MCF 10A (cell line): Measurements from ENCODE around the gene DYNLT5. TPM values are rescaled to one million over a fixed set of nuclear protein-coding genes. Genes with fewer than 3 reads are reported as not detected.
"Not testable (repeated sequence)": the region's sequence is repeated elsewhere in the genome, so short reads cannot be mapped to it uniquely, and the experiment has no call there.

Experiments used
- BruUV-seq: library from RNA; stranded (reverse); fragments of 400-500 nt; replicated peaks from 2 replicates; lab custom pipeline; 2021; lab: Mats Ljungman, UMichigan
- CTCF ChIA-PET: fragments of 300-600 bp; sonication (Branson Sonifier 250); formaldehyde crosslinking; extraction: SDS; loops from one replicate; lab custom pipeline; 2021; ENCODE audit warnings: antibody characterized with exemption, inconsistent platforms; lab: Yijun Ruan, JAX
- POLR2A ChIA-PET: fragments of 300-600, 350-650 bp; sonication (Branson Sonifier 250); formaldehyde crosslinking; extraction: SDS; loops from one replicate; lab custom pipeline; 2020; ENCODE audit warnings: antibody characterized with exemption, inconsistent platforms; lab: Yijun Ruan, JAX
- DNase-seq: peaks from one replicate; pipeline ENCODE4 v3.0.0-alpha.2; 2018; ENCODE audit not compliant: unreplicated experiment
- H3K27ac Mint-ChIP-seq: one replicate; pipeline ENCODE4 v1.8.0; 2022; ENCODE audit warnings: mild to moderate bottlenecking, low read depth, mixed read lengths; ENCODE audit not compliant: unreplicated experiment
- H3K27me3 Mint-ChIP-seq: one replicate; pipeline ENCODE4 v1.8.0; 2022; ENCODE audit warnings: mixed read lengths; ENCODE audit not compliant: insufficient read depth, unreplicated experiment
- H3K36me3 Mint-ChIP-seq: one replicate; pipeline ENCODE4 v1.8.0; 2022; ENCODE audit warnings: mild to moderate bottlenecking, moderate library complexity, mixed read lengths; ENCODE audit not compliant: insufficient read depth, unreplicated experiment
- H3K4me1 Mint-ChIP-seq: one replicate; pipeline ENCODE4 v1.8.0; 2022; ENCODE audit warnings: mixed read lengths; ENCODE audit not compliant: insufficient read depth, unreplicated experiment
- H3K4me3 Mint-ChIP-seq: one replicate; pipeline ENCODE4 v1.8.0; 2022; ENCODE audit warnings: mild to moderate bottlenecking, moderate library complexity, mixed read lengths; ENCODE audit not compliant: unreplicated experiment
- H3K9me3 Mint-ChIP-seq: one replicate; pipeline ENCODE4 v1.8.0; 2022; ENCODE audit warnings: mixed read lengths; ENCODE audit not compliant: unreplicated experiment
- intact Hi-C: fragments of 100-400 bp; cut with micrococcal nuclease; formaldehyde crosslinking; loops from 2 replicates; pipeline ENCODE4 v1.14.1; 2022
- total RNA-seq: library from RNA; stranded (reverse); gene quantifications from 2 replicates; pipeline ENCODE4 v1.2.3, GENCODE V29; 2022
- TF ChIP-seq, protein P1 (sequence below): fragments of 200-600 bp; IDR thresholded peaks from one replicate; pipeline ENCODE4 v1.8.0; 2022; ENCODE audit warnings: antibody characterized with exemption, mild to moderate bottlenecking; ENCODE audit not compliant: unreplicated experiment

The DYNLT5 gene
- total RNA-seq, 1 experiment from 2014 or later: not detected

DNA sequence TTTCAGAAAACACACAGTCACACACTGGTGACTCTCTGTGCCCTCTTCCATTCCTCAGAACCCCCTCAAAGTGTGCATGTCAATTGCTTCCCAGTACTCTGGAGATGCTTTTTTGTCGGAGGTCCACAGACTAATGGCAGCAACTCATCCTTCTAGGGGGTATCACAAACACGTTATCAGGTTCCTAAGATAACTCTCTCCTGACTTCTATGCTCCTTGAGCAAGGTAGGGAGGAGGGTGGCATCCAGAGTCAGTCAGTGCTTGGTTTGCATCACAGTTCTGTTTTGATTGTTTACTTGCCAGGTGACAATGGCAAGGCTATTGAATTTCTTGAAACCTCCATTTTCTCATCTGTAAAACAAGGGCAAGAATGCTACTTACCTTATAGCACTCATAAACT lies 39.4 kb upstream of the DYNLT5 start:
- Mint-ChIP-seq H3K4me1 (no peaks in the 10 kb centered on the region), H3K9me3 (no peaks in the 10 kb centered on the region), H3K36me3 (no peaks in the 10 kb centered on the region), H3K27ac (no peak overlapping the region), H3K27me3 (no peaks in the 10 kb centered on the region), H3K4me3 (no peak overlapping the region)
- TF ChIP-seq, protein P1, sequence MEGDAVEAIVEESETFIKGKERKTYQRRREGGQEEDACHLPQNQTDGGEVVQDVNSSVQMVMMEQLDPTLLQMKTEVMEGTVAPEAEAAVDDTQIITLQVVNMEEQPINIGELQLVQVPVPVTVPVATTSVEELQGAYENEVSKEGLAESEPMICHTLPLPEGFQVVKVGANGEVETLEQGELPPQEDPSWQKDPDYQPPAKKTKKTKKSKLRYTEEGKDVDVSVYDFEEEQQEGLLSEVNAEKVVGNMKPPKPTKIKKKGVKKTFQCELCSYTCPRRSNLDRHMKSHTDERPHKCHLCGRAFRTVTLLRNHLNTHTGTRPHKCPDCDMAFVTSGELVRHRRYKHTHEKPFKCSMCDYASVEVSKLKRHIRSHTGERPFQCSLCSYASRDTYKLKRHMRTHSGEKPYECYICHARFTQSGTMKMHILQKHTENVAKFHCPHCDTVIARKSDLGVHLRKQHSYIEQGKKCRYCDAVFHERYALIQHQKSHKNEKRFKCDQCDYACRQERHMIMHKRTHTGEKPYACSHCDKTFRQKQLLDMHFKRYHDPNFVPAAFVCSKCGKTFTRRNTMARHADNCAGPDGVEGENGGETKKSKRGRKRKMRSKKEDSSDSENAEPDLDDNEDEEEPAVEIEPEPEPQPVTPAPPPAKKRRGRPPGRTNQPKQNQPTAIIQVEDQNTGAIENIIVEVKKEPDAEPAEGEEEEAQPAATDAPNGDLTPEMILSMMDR: no peak
- intact Hi-C loops: loop anchor here (5.0 kb wide), 1 partner anchor 266 kb away; no protein-coding TSS in a partner anchor
- BruUV-seq: no TSS peak
- DNase-seq: no peak
- ChIA-PET POLR2A (no interaction called here), CTCF (no interaction called here)

DNA sequence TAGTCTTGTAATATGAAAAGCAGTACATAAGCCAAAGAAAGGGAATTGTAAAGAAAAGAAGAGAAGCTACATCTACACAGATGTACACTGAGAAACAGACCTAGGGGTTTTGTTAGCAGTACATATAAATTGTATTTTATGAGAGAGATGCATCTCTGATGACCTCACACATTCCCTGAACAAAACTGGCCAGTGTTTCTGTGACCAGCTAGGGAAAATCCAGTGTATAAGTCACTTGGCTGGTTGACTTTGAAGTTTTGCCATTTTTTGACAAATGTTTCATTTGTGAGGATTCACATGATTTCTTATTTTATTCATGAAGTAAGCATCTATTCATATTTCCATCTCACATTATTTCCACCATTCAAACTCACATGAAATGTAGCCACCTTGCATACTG lies 28.3 kb upstream of the DYNLT5 start:
- ChIA-PET POLR2A (no interaction called here), CTCF (interaction anchor here (0.8 kb wide), 1 partner anchor 470 kb away, joined by 3 read pairs; no protein-coding TSS in a partner anchor)
- intact Hi-C loops: no loop called here
- no peak overlapping the region for H3K27ac Mint-ChIP-seq
- no peak overlapping the region for H3K4me3 Mint-ChIP-seq
- TF ChIP-seq, protein P1: no peak
- H3K27me3 Mint-ChIP-seq: no peaks in the 10 kb centered on the region
- H3K36me3 Mint-ChIP-seq: no peaks in the 10 kb centered on the region
- peaks cover 9% of the 10 kb centered on the region for H3K9me3 Mint-ChIP-seq
- H3K4me1 Mint-ChIP-seq: peaks cover 12% of the 10 kb centered on the region
- DNase-seq: no peak
- no TSS peak for BruUV-seq

DNA sequence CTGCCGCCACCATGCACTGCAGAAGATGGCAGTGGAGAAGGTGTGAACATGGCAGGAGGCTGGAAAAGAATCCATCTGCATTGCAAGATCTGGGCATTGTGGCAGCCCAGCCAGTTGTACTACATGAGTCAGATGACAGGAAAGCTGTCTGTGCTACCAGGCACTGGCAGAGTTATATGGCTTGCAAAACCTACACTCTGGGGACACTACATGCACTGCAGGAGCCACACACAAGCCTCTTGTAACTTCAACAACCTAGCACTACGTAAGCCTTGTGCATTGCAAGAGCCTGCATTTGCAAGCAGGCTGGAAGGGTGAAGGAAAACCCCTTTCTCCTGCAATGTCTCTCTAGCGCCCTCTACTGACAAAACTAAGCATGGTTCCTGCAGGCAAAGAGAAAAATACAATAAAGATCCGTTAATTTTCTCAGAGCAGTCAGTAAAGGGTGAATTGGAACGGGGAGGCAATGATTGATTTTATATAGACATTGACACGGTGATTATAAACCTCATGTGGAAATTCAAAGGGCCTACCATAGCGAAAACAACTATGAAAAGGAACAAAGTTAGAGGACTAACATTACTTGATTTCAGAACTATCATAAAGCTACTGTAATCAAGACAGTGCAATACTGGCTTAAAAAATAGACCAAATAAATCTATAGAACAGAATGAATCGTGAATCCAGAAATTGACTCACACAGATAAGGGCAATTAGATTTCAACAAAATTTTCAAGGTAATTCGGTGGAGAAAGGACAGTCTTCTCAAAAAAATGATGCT lies 26.2 kb upstream of the DYNLT5 start:
- intact Hi-C loops: loop anchor here (1.0 to 5.0 kb wide), 5 partner anchors 204 to 767 kb away; no protein-coding TSS in a partner anchor
- POLR2A ChIA-PET: interaction anchor here (1.2 kb wide), 1 partner anchor 270 kb away, joined by 3 read pairs; no protein-coding TSS in a partner anchor

GRCh38 chr1:66728021-66728420 lies 24.2 kb upstream of the DYNLT5 start:
- Mint-ChIP-seq H3K27ac (peak overlapping the region; percentile 52), H3K27me3 (no peaks in the 10 kb centered on the region), H3K9me3 (no peaks in the 10 kb centered on the region), H3K4me3 (no peak overlapping the region), H3K4me1 (peaks cover 16% of the 10 kb centered on the region), H3K36me3 (no peaks in the 10 kb centered on the region)
- ChIA-PET POLR2A (interaction anchor here (0.7 kb wide), 1 partner anchor 212 kb away, joined by 3 read pairs; no protein-coding TSS in a partner anchor), CTCF (interaction anchor here (0.9 kb wide), 2 partner anchors 282 to 332 kb away, joined by 3 to 6 read pairs; no protein-coding TSS in a partner anchor)
- no peak for DNase-seq
- BruUV-seq: no TSS peak
- TF ChIP-seq, protein P1: no peak
- intact Hi-C loops: loop anchor here (5.0 kb wide), 2 partner anchors 206 to 226 kb away; no protein-coding TSS in a partner anchor

More for the DNA sequence above, 26.2 kb upstream of the DYNLT5 start:
- TF ChIP-seq, protein P1: peak; percentile 88
- Mint-ChIP-seq H3K27ac (no peak overlapping the region), H3K27me3 (no peaks in the 10 kb centered on the region), H3K4me3 (no peak overlapping the region), H3K4me1 (peaks cover 16% of the 10 kb centered on the region), H3K9me3 (peaks cover 9% of the 10 kb centered on the region), H3K36me3 (no peaks in the 10 kb centered on the region)
- CTCF ChIA-PET: interaction anchor here (0.6 to 2.5 kb wide), 50 partner anchors 9 to 1362 kb away, joined by 3 to 20 read pairs (median 4); no protein-coding TSS in a partner anchor
- no TSS peak for BruUV-seq
- peak; percentile 78 for DNase-seq

GRCh38 chr1:66728716-66729115 lies 23.5 kb upstream of the DYNLT5 start:
- not testable (repeated sequence) for H3K4me3 Mint-ChIP-seq, H3K27me3 Mint-ChIP-seq, H3K9me3 Mint-ChIP-seq, BruUV-seq, DNase-seq, H3K36me3 Mint-ChIP-seq
- intact Hi-C loops: loop anchor here (5.0 kb wide), 2 partner anchors 206 to 226 kb away; no protein-coding TSS in a partner anchor
- Mint-ChIP-seq H3K27ac (peak overlapping the region; percentile 52), H3K4me1 (peaks cover 16% of the 10 kb centered on the region)
- POLR2A ChIA-PET: interaction anchor here (0.7 kb wide), 1 partner anchor 213 kb away, joined by 3 read pairs; no protein-coding TSS in a partner anchor
- CTCF ChIA-PET: interaction anchor here (0.9 to 1.0 kb wide), 3 partner anchors 12 to 333 kb away, joined by 3 to 6 read pairs (median 3); no protein-coding TSS in a partner anchor
